Anterior cingulate cortex (tissue), 58 donors: Measurements from ENCODE around the gene SGMS1.

ENCODE experiments used
- DNase-seq, 58 donors: peaks; one replicate each; lab custom pipeline; 2025; lab: John Stamatoyannopoulos, UW

The SGMS1 gene

DNA sequence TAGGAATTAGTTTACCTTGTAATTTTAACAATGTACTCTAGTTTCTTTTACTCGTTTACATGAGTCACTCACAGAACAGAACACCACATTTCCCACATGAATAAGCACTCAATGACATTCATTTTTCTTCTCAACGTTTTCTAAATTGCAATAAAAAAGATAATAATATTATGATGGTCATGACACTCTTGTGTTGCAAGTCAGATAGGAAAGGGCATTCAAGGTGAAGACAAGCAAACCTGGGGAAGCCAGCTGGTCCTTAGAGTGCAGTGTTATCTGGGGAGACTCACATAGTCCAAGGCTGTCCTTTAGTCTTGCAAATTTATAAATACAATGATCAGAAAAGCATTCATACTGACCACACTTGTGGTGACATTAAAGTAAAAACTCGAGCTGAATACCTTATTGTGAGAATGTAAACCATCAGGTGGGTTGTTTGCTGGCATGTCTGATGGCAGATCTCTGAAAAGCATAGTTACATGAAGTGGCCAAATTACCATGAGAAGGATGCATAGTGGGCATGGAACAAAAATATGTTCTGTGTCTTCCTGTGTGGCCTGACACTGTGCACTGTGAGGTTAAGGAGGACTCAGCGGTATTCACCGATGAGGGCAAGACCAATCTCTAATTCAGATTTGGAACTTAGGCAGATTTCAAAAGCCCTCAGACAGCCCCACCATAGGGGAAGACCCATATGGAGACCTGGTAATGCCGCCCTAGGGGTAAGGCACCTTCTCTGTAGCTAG lies 213.5 kb downstream of the SGMS1 start:
- DNase-seq, result no peak

DNA sequence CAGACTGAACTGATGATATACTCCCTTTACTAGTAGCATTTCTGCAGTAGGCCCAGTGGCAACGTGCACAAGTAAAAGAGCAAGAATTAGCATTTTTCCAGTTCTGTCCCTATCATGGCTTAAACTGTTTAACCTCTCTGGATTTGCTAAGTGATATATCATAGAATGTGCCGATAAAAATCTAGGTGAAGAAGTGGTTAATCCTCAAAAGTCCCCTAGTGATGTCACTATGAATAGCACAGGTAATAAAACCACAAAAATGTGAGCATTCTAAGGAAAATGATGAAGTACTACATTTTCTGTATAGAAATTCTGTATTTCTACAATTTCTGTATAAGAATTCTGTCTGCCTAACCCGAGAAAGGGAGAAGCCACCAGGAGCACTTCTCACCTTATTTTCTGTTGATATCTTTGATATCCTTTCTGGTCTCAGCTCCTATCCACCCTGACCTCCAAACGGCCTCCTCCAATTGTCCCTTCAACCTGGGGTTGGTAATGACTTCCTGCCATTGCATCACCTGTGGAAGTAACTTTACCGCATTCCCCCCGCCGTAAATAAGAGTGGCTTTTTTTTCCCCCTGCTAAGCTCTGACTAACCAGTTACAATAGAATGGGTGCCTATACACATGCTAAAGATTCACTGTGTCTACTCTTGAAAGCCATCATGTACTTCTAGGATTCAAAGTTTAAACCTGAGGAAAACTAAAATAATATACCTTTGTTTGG lies 216.5 kb downstream of the SGMS1 start:
- DNase-seq, result no peak

DNA sequence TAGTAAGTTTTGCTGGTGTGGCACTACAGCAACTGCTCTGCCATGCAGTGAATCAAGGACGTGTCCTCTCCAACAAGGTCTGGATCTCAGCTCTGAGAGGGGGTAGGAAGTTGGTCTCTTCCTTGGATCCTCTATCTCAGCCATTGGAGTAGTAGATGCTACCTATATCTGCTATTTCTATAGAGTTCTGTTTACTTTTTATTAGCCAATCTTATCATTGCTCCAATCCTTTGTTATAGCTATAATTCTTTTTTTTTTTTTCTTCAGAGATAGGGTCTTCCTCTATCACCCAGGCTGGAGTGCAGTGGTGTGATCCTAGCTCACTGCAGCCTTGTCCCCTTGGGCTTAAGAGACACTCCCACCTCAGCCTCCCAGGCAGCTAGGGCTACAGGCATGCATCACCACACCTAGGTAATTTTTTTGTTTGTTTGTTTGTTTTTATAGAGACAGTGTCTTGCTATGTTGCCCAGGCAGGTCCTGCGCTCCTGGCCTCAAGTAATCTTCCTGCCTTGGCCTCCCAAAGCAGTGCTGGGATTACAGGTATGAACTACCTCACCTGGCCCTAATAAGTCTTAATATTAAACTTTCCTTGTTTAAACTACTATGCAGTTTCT lies 217.2 kb downstream of the SGMS1 start:
- no peak for DNase-seq

- DNase-seq, result no peak
Observed at GRCh38 chr10:50405723-50406122, 218.0 kb downstream of the SGMS1 start.

DNA sequence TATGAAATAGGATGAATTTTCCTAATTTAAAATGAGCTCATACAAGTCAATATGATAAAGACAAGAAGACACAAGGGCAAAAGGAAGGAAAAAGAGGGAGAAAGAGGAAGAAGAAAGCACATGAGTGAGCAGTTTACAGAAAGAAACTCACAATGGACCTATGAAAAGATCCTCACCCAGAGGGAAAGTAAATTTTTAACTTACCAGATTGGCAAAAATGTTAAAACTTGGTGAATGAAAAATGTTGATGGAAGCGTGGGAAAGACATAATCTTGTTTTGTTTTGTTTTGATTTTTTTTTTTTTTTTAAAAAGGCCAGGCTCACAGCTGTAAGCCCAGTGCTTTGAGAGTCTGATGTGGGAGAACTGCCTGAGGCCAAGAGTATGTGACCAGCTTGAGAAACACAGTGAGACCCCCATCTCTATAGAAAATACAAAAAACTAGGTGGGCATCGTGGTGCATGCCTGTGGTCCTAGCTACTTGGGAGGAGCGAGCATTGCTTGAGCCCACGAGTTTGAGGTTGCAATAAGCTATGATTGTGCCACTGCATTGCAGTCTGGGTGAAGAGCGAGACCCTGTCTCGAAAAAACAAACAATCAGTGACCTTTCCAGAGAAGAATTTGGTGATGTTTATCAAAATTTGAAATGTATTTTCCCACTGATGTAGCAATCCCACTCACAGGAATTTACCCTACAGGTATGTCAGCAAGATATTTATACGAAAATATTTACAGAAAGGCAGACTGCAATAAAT lies 219.6 kb downstream of the SGMS1 start:
- DNase-seq, result no peak

DNA sequence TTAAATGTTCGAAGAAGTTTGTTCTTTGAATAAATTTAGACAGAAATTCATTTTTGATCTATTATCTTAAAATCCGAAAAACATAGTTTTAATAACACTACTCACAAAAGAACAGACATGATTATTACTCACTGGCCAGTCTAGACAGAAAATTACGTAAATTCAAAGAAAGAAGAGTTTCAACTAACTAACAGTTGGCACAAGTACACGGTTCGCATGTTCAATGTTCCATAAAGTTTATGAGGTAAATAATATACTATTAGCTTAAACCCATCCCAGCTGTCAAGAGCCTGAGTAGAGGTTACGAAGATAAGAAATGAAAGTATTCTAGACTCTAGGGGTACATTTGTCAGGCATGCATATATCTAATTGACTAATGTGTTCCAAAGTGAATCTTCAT lies 220.7 kb downstream of the SGMS1 start:
- DNase-seq, result no peak

DNA sequence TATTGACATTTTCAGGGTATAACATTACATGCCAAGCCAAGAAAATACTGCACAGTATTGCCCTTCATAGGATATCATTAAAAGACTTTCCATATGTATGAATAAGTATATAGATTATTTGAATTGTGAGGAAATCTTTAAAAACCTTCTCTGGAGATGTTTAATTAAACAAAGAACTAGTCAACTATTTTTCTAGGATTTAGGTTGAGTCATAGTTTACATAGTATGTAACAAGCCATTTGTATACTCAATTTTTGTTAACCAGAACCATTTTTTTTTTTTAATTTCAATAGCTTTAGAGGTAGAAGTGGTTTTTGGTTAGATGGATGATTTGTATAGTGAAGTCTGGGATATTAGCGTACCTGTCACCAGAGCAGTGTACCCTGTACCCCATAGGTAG lies 221.3 kb downstream of the SGMS1 start:
- DNase-seq, result no peak

- no peak for DNase-seq
Observed at GRCh38 chr10:50400694-50401093, 223.1 kb downstream of the SGMS1 start.

DNA sequence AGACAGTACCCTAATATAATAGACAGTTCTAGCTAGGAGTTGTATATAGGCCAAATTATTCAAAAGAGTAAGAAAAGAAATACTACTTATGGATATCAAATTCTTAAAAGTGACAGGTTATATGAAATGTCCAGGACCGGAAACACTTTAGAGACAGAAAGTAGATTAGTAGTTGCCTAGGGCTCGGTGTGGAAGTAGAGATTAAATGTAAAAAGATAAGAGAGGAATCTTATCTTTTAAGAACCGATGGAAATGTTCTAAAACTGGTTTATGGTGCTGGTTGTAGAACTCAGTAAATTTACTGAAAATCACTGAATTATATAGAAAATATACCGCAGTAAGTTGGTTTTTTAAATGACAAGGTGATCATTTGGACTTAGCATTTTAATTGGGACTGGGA lies 224.9 kb downstream of the SGMS1 start:
- DNase-seq, result no peak

DNA sequence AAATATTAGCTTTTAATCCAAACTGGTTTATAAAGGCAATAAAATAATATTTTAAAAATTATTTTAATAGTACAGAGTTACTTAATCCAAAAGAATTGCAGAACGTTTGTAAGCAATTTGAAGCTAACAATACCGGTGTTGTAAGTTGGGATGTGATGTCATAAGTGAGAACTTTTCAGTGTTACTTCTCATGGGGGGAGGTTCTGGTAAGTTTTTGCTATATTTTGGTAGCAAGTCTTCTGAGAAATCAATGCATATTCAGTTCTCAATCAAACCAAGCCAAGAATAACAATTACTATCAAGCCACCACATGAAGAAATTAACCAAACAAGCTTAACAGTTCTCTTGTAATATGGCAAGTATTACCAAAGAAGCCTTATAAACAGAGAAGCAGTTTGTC lies 225.4 kb downstream of the SGMS1 start:
- DNase-seq, result no peak

- DNase-seq, result no peak
Observed at GRCh38 chr10:50397312-50398140, 226.2 kb downstream of the SGMS1 start.

GRCh38 chr10:50396491-50397311 lies 227.1 kb downstream of the SGMS1 start:
- no peak for DNase-seq

GRCh38 chr10:50395851-50396250 lies 227.9 kb downstream of the SGMS1 start:
- no peak for DNase-seq

GRCh38 chr10:50395271-50395670 lies 228.5 kb downstream of the SGMS1 start:
- no peak for DNase-seq

GRCh38 chr10:50394832-50395231 lies 228.9 kb downstream of the SGMS1 start:
- no peak for DNase-seq

DNA sequence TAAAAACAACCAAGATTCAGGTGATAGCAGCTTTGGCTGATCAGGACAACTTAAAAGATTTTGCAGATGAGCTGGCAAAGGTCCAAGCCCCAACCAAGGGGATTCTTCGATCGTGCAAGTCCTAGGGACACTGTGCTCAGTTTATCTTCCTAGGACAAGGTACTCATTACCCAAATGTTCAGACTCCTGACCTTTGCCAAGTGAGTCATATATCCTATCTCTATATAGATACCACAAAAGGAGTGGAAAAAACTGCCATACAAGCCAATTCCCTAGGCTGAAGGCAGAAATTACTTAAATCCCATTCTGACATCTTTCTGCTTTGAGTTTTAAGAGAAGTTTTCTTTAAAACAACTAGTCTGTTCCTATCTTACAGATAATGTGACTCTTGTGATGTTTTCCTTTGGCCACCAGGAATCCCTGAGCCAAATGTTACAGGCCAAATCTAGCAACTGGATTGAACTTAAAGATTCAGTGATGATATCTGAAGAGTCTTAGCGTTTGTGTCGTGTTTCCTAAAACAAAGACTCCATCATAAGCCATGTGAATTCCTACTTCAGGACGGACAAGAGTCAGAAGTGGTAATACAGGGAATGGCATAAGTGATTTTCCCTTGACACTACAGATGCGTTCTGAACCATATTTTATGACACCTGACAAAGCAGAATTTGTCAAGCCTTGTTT lies 229.8 kb downstream of the SGMS1 start:
- DNase-seq, result no peak

GRCh38 chr10:50392966-50393718 lies 230.6 kb downstream of the SGMS1 start:
- no peak for DNase-seq

DNA sequence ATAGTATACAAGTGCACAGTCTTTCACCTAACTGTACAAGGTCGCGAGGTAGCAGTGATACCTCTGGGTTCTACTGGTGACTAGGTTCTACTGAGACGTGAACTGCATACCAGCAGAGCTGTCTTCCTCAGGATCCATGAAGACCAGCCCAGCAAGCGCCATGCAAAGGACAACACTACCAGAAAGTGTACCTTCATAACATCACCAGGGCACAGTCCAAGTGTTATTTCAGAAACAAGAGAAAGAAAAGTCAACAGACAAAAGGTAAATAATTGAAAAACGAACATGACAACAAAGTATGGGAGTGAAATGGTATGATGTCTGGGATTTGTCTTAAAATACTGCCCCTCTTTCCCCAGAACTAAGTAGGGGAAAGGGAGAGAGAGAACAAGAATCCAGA lies 231.3 kb downstream of the SGMS1 start:
- DNase-seq, result no peak
